ENCODE data around the gene KIF1B.

Gene KIF1B

DNA sequence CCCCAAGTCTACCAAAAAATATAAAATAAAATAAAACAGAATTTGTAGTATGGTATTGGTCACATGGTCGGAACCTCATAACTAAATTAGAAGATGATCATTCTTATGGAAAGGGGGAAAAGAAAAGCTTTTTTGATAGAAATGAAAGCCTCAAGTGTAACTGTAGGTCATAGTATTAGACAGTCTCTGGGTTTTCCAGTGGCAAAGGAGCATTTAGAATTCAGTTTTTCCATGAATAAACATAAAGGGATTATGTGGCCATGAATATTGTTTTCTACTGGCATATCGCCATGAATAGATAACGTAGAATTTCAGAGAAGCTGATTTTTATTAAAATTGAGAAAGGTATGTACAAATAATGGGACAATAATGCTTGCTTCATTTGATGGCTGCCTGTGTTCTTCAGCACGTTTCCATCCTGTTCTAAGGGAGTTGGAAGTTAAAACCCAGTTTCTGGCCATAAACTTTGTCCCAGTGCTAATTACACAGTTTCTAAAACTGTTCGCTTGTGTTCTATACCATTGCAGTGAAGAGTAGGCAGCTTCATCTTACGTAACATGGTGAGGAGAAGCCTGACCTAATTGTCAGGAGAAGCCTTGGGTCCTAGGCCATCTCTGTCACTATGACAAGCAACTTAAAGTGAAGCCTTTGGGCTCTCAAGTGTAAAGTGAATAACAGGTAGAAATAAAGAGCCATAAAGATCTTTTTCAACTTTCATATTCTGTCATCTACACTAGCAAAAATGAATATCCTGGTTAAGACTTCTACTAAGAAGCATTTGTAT is 118.0 kb downstream of the KIF1B start:
- no peak for DNase-seq

DNA sequence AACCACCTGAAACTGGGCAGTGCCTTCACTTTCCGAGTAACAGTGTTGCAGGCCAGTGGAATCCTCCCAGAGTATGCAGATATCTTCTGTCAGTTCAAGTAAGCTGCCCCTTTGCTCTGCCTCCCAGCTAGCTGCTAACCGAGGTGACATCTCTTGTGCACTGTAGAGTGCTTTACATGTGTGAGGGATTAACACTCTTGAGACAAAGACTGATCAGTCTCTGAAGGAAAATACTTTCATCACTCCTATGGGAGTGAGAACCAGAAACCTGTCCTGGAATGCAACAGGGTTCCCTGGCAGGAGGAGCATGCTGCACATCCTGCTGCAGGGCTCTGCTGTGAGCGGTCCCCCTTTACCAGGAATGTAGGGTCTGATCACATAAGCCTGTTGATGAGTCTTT is 127.1 kb downstream of the KIF1B start:
- no peak for DNase-seq

DNA sequence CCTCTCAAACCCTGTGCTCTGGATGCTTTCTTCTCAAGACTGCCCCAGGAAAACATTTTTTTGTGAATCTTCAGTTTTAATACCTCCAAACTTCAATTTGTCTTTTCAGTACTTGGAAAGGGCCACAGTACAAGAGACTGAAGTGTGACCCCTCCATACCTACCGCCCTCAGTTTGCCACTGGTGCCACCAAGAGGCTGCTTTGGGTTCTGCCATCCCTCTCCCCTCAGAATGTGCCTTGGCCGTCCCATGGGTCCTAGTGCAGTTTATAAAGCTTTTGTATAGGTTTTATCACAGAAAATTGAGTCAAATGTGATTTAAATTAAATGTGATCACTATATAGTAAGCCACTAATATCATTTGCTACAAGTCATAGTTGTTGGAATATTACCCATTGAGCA is 127.7 kb downstream of the KIF1B start:
- no peak for DNase-seq

DNA sequence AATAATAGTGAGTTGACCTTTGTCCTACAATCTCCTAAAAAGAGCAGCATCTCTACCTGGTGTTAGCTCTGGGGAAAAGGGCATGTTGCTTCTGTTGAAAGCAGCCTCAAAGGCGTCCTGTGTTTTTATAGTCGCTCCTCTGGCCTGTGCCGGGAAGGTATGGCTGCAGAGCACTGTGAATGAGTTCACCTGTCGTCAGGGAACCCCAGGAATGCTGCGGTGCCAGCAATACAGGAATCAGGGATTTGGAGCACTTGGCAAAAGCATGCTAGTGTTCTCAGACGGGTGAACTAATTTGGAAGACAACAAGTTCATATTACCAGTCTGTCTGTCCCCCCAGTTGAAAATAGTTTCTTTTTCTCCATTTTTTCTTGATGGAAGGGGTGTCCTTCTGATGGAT is 128.2 kb downstream of the KIF1B start:
- DNase-seq, result no peak

DNA sequence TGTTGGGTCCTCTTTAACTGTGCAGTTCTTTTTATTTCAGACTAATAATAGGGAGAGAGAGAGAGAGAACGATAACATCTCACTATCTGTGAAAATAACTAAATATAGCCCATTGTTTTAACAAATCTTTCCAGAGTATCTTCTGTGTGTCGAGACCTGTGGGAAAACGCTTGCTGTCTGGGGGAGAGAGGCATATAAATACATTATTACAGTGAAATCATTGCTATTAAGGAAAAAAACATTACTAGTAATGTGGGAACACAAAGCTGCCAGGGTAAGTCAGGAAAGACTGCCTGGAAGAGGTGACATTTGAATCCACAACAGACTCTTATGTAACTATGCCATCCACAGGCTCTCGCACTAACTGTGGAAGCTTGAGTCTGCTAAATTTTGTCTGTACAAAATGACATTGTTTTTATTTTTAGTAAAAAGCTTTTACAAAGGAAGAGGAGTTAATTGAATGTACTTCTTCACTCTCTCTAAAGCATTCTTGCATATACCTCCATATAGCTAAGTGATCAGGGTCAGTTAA is 128.7 kb downstream of the KIF1B start:
- no peak for DNase-seq

DNA sequence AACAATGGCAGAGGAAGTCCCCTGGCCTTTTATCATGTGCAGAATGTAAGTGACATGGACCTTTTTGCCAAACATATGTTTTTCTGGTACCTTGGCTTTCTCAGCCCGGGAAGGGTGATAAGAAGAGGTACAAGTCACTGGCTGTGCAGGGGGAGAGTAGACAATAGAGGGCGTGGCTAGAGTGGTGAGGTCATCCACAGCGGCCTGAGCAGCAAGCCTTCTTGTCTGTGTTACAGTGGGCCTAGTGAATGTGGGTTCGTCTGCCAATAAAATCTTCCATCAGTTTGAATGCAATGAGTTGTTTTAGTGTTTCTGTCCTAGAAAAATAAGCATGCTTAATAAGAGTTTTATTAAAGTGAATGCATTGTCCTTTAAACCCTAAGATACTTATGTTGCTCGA is 129.4 kb downstream of the KIF1B start:
- peak in 1 of 2 experiments; percentile 4 for DNase-seq

DNA sequence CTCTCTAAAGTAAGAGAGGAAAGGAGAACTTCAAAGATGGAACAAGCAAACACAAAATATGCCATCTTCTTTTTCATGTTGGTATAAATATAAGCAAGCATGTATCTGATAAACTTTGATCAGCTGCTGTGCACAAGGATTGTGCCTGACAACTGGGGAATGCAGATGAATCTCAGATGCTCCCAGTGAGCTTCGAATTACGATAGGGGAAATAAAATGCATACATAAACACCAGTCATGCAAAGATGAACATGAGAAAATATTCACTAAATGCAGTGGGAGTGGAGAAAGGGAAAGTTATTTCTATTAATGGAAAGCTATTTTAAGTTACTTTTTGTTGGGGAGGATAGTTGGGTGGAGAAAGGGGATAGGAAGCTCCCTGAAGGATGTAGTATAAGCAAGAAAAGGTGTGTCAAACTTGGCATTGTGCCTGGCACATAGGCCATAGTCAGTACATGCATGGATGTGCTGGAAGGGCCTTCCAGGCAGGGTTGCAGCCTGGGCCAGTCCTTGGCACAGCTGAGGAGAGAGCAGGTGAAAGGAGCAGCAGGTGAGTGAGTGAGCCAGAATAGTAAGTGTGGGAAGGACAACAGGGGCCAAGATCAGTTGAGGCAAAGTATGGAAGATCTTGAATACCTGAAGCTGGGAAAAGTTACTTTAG is 130.7 kb downstream of the KIF1B start:
- no peak for DNase-seq

DNA sequence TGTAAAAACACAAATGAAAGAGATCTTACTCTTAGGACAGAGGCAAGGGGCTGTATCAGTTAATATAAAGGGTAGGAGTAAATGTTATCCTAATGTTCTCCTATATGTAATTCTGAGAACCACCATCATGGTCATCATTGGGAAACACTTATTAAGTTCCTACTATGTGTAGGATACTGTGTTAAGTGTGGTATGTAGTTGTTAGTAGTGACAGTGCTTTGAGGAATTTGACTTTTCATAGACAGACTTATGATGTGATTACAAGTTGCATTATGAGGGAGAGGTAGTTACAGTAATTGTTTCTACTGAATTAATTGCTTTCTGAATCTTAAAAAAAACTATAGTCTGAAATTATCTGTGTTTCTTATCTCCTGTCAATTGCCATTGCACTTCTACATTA is 136.7 kb downstream of the KIF1B start:
- DNase-seq, result no peak

DNA sequence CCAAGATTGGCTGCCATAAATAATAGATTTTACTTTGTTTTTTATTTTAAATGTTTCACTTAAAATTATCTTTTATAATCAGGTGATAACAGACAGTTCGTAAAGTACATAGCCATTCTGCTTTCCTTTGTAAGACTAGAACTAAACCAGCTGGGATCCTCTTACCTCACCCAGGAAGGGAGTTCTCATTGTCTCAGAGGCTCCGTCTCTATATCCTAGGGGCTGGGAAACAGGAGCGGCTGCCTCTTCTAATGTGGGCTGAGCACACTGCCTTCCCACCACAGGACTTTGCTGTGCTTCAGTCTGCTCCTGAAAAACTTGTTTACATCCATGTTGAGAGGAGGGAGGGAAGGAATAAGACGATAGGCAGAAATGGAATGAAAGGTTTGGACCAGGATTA is 142.9 kb downstream of the KIF1B start:
- no peak for DNase-seq

DNA sequence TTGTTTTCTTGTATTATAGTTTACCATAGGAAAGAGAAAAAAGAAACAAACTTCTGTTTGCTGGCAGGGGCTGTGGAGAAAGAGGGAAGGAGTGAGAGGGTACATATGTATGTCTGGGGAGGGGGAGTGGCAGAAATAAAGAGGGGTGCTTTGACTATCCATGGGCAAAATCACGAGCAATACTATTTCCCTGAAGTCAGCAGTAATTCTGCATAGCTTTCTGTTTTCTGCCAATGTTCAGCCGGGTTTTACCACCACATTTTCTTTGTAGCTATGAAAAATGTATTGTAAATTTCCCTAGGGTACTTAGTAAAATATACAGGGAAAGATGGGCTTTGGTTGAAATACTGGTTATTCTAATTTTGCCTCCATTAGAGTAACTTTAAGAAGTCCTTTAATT is 143.3 kb downstream of the KIF1B start:
- no peak for DNase-seq

DNA sequence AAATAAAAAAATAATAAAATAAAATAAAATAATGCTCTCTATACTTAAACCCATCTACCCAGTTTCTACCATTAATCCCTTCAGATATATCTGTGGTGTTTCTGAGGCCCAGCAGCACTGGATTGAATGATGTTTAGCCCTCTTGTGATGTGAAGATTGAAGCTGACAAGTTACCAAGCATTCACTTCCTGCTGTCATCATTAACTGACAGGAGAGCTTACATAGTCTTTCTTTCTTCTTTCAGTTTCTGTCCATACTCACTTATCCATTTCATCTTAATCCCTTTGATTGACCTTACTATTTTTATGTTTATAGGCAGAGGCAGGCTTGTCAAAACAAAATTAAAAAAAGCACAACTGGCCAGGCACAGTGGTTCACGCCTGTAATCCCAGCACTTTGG is 149.7 kb downstream of the KIF1B start:
- DNase-seq, result no peak

DNA sequence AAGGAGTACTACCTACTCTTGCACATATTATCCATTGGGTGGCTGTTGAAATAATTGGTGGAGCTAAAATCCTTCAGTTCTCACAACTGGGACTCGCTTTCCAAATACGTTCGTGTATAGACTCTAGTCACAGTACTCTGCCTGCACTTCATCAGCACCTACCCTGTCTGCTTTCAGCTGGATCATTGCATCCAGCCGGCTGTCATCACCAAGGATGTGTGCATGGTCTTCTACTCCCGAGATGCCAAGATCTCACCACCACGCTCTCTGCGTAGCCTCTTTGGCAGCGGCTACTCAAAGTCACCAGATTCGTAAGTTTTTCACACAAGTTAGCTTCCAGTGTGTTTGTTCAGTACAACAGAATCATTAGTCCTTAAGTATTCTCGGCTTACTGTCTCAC is 151.1 kb downstream of the KIF1B start:
- DNase-seq, result no peak

DNA sequence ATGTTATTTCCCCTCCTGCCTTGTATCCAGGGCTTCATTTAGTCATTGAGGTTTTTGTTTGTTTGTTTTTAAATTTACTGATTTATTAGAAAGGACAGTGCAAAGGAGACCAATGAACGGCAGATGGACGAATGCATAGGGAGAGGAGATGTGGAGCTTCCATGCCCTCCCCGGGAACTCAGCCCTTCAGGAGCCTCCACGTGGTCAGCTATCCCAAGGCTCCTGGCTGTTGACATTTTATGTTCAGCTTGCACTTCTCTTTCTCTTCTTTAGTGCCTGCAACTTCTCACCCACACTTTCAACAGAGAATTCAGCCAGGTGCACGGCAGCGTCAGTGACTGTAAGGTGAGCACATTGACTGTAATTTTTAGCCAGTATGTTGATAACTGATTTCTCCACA is 157.8 kb downstream of the KIF1B start:
- no peak for DNase-seq

DNA sequence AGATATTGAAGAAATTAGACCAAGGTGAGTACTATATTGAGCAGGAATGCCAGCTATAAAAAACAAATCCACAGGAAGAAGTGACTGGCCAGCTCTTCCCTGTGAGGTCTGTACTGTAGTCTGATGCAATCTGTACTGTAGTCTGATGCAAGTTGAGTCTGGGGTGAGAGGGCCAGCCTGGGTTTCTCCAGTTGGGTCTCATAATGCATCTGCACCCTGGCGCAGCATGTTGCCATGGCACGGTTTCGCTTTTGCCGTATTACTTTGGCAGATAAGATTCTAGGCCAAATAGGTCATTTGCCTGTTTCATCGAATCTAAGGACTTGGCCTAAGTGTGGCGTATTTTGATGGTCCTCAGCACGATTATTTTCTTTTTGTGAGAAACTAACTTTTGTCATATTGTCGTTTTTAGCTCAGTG is 164.1 kb downstream of the KIF1B start:
- DNase-seq, result peak in 1 of 2 experiments; percentile 12

DNA sequence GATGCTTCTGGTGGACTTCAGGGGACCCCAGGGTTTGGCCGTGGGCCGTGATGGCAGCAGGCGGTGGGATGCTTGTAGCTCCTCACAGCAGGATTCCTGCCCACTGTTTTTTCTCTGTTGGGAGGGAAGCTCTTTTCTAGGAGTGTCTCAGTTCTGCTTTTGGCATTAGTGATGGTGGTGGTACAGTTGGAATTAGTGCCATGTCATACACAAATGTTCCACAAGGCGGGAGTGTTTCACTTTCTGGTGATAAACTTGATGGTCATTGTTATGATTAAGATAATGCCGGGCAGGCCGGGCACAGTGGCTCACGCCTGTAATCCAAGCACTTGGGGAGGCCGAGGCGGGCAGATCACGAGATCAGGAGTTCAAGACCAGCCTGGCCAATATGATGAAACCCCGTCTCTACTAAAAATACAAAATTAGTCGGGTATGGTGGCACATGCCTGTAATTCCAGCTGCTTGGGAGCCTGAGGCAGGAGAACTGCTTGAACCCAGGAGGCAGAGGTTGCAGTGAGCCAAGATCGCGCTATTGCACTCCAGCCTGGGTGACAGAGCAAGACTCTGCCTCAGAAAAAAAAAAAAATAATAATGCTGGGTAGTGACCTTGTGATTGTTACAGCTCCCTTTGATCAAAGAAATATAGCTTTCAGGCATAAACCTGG is 167.1 kb downstream of the KIF1B start:
- DNase-seq, result peak in 1 of 2 experiments; percentile 33

DNA sequence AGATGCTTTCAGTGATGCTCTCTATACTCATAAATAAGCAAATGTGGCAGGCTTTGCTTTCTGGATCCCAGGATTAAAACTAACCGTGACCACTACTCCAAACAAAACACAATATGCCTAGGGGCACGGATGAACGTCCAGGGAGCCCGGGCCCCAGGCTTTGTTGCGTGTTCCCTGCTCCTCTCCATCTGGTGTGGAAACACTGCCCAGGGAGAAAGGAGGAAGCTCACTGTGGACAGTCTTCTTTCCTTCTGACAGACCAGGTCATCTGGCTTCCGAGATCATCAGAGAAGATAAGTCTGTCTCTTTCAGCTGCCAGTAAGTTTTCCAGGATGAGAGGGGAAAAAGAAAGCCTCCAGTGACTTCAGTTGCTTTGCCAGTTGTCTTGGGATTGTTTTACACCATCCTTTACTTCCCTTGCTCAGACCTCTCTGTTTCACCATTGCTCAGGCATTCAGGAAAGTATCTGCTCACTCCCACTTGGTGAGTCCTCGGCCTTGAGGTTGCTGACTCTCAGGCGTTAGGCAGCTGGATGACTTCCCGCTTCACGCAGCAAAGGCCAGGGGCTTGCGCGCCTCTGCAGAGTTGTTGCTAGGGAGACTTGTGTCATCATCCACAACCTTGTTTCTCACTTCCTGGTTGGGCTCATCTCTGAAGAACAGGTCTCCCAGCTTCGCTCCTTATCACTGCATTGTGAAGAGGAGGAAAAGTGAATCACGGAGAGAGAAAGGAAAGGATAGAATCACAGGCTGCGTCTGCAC is 167.9 kb downstream of the KIF1B start:
- DNase-seq, result no peak

DNA sequence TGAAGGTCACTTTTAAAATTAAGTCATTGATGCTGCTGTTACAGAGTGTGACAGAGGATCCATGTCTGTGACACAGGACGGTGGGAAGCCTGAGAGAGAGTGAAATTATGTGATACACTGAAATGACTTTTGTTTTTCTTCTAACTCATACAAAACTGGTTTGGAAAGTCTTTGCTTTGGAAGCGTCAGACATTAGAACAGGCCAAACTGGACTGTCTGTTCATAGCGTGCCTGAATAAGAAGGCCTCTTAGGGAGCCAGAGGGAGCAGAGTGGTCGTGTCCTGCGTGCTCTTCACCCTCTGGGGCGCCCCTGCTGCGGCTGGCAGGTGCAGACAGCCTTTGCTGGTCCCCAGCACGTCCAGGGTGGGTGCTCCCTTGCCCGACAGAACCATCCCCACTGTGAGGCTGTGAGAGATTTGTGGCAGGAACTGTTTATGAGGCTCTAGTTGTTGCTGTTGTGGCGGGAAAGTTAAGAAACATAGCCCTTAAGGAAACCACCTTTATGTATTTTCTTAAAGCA is 168.8 kb downstream of the KIF1B start:
- DNase-seq, result no peak

DNA sequence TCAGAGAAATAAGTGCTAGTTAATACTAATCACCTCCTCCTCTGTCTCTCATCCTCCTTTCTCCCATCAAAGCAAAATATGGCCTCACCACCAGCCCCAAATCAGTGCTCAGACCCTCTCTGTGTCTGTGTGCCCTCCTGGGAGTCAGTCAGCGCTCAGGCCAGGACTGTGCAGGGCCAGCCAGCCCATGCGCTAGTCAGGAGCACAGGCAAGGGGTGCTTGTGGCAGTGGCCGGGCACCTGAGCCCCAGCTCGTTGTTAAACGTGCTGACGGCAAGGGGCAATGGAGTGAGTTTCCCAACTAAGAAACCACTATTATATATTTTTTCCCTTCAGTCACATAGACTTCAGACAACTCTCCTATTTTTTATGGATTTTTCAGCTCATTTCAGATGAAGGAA is 169.3 kb downstream of the KIF1B start:
- no peak for DNase-seq

DNA sequence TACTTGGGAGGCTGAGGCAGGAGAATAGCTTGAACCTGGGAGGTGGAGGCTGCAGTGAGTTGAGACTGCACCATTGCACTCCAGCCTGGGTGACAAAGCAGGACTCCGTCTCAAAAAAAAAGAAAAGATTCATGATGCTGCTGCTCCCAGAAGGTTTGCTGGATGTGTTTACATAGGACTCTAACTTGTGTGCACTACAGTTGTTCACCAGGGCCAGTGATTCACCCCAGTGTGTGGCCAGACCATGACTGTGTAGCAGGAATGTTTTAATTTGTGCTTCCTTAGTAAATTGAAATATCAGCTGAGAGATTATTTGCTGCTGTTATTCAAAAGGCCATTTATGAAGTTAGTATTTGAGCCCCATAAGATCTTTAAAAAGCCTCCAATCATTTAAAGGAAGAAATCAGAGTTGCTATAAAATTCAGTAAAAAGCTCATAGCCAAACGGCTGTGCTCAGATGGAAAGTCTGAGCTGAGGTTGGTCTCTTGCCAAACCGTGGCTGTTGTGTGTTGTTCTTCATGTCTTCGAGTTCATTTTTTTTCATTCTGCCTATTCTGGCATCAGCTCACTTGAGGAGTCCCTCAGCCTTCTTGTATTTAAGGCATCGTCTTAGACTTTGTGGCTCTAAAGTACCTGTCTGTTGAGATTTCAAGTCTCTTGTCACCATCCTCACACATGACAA is 170.4 kb downstream of the KIF1B start:
- no peak for DNase-seq

DNA sequence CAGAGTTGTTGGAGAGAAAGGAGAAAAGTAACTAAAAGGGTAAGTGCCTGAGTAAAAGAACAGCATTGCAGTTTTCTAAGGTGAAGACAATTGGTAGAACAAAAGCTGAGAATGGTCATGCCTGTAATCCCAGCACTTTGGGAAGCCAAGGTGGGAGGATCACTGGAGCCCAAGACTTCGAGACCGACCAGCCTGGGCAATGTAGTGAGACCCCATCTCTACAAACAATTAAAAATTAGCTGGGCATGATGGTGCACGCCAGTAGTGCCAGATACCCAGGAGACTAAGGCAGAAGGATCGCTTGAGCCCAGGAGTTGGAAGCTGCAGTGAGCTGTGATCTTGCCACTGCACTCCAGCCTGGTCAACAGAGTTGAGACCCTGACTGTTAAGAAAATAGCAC is 173.3 kb downstream of the KIF1B start:
- DNase-seq, result no peak

DNA sequence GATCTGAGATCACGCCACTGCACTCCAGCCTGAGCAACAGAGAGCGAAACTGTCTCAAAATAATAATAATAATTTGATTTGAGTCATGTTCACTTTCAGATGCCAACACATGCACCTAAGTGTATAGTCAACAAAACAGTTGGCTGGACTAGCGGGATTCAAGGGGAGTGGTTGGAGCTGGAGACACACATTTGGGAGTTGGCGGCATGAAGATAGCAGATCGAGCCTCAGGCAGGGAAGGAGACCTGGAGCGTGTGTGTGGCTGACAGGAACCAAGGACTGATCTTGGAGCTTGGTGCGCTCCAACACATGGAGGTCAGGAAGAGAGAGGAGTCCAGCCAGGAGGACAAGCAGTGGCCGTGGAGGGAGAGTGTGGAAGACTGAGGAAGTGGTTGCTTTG is 173.8 kb downstream of the KIF1B start:
- DNase-seq, result no peak

All from NCI-H1930 (cell line).